ENCODE data around the gene TMED8.

Gene TMED8

DNA sequence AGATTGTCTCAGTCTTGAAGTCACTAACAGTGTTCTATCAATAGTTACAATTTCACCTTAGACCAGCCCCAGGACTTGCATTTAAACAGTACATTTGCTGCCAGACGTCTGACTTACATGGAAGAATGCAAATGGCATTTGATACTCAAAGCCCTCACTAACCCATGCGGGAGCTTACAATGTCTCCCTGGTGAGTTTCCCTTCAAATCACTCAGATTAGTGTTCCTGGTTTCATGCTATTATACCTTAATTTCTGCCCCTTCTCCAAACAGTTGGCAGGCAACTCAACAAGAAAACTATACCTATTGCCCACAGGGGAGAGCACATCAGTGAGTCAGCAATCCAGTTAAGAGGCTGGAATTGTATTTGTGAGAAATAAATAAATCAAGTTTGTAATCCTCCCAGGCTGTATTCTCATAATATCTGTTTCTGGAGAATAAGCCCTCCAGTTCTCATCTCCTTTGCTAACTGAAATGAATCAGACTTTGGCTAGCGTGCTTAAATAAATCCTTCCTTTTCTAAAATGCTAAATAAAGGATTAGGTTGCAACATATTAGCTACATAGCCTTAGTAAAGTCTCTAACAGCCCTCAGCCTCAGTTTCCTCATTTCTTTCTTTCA is 32.4 kb downstream of the TMED8 start:
- H3K79me2 ChIP-seq (ENCODE audit: control insufficient read depth, low read length): peaks cover 7% of the 10 kb centered on the region; the same call in 1 of the 2 replicates
- H3K36me3 ChIP-seq (ENCODE audit: control insufficient read depth, low read length): peaks cover 84% of the 10 kb centered on the region
- H3K27ac ChIP-seq (ENCODE audit: low read depth, low read length): no peak overlapping the region
- H3F3A ChIP-seq (ENCODE audit: control insufficient read depth, insufficient read depth): no peaks in the 10 kb centered on the region
- H4K20me1 ChIP-seq (ENCODE audit: control insufficient read depth, insufficient read depth, low read depth, low read length): no peaks in the 10 kb centered on the region
- no peak overlapping the region for H3K4me3 ChIP-seq (ENCODE audit: low read length)
- H3K4me1 ChIP-seq (ENCODE audit: control insufficient read depth, low read length): peaks cover 21% of the 10 kb centered on the region
- H3K4me2 ChIP-seq (ENCODE audit: low read length): no peak overlapping the region
- H3K27me3 ChIP-seq (ENCODE audit: control insufficient read depth, low read length): no peaks in the 10 kb centered on the region
- no peaks in the 10 kb centered on the region for H3K9me2 ChIP-seq (replicated peaks; ENCODE audit: control insufficient read depth, low read length)
- H3K9me3 ChIP-seq (ENCODE audit: control insufficient read depth, insufficient read depth, low read length): no peaks in the 10 kb centered on the region
- no peak for TF ChIP-seq EZH2phosphoT487 (IDR thresholded peaks at IDR 0.05; ENCODE audit: borderline replicate concordance, low read length)
- TF ChIP-seq, protein P1, sequence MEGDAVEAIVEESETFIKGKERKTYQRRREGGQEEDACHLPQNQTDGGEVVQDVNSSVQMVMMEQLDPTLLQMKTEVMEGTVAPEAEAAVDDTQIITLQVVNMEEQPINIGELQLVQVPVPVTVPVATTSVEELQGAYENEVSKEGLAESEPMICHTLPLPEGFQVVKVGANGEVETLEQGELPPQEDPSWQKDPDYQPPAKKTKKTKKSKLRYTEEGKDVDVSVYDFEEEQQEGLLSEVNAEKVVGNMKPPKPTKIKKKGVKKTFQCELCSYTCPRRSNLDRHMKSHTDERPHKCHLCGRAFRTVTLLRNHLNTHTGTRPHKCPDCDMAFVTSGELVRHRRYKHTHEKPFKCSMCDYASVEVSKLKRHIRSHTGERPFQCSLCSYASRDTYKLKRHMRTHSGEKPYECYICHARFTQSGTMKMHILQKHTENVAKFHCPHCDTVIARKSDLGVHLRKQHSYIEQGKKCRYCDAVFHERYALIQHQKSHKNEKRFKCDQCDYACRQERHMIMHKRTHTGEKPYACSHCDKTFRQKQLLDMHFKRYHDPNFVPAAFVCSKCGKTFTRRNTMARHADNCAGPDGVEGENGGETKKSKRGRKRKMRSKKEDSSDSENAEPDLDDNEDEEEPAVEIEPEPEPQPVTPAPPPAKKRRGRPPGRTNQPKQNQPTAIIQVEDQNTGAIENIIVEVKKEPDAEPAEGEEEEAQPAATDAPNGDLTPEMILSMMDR (IDR thresholded peaks at IDR 0.05; ENCODE audit: low read depth, low read length, poor library complexity, severe bottlenecking): no peak

DNA sequence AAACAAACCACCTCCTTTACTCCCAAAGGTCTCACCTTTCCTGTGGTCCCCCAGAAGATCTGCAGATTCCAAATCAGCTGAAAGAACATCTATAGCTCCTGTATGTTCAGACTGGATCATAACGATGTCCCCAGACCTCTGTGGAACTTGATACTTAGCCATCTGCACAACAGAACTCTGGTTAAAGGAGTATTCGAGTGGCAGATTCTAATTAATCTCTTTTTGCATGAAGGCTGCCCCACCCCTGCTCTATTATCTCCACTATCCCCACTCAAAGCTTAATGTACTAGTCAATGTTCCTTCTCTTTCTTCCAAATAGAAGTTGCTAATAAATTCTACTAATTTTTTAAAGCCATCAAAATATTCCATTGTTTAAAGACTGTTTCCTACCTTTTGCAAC is 33.2 kb downstream of the TMED8 start:
- no peak overlapping the region for H3K4me2 ChIP-seq (ENCODE audit: low read length)
- TF ChIP-seq, protein P1 (IDR thresholded peaks at IDR 0.05; ENCODE audit: low read depth, low read length, poor library complexity, severe bottlenecking): no peak
- no peak for TF ChIP-seq EZH2phosphoT487 (IDR thresholded peaks at IDR 0.05; ENCODE audit: borderline replicate concordance, low read length)
- H3K4me3 ChIP-seq (ENCODE audit: low read length): no peak overlapping the region
- no peak overlapping the region for H3K27ac ChIP-seq (ENCODE audit: low read depth, low read length)
- no peaks in the 10 kb centered on the region for H3K27me3 ChIP-seq (ENCODE audit: control insufficient read depth, low read length)
- H3K79me2 ChIP-seq (ENCODE audit: control insufficient read depth, low read length): peaks cover 7% of the 10 kb centered on the region; the same call in 1 of the 2 replicates
- no peaks in the 10 kb centered on the region for H4K20me1 ChIP-seq (ENCODE audit: control insufficient read depth, insufficient read depth, low read depth, low read length)
- no peaks in the 10 kb centered on the region for H3K9me2 ChIP-seq (replicated peaks; ENCODE audit: control insufficient read depth, low read length)
- H3K4me1 ChIP-seq (ENCODE audit: control insufficient read depth, low read length): peaks cover 14% of the 10 kb centered on the region
- H3K9me3 ChIP-seq (ENCODE audit: control insufficient read depth, insufficient read depth, low read length): no peaks in the 10 kb centered on the region
- no peaks in the 10 kb centered on the region for H3F3A ChIP-seq (ENCODE audit: control insufficient read depth, insufficient read depth)
- peaks cover 86% of the 10 kb centered on the region for H3K36me3 ChIP-seq (ENCODE audit: control insufficient read depth, low read length)

DNA sequence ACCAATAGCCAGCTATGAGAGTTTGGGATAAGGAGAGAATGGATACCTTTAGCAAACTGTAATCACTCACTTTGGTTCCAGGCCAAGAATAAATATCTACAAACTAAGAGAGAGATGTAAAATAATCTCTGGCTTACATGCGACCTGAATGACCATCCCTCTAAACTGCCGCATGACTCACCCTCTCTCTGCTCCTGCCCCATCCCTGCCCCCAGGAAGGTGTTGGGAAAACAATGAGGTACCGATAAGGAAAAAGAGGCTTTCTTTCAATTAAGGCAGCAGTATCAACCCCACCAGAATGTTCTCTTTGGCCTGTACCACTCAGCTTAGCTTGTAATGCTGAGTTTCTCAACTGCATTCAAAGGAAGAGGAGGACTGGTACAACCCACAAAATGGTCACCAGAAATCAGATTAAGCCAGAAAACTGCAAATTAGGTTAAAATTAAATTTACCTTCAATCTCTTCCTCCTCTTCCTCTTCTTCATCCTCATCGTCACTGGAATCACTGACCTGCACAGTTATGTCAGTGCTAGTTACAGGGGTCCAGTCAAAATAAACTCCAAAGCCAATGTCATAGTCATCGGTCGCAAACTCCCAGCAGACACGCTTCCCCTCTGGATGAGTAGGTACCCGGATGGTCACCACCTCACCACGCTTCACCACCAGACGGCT is 34.0 kb downstream of the TMED8 start:
- no peaks in the 10 kb centered on the region for H4K20me1 ChIP-seq (ENCODE audit: control insufficient read depth, insufficient read depth, low read depth, low read length)
- H3K27ac ChIP-seq (ENCODE audit: low read depth, low read length): no peak overlapping the region
- no peak overlapping the region for H3K4me2 ChIP-seq (ENCODE audit: low read length)
- TF ChIP-seq, protein P1 (IDR thresholded peaks at IDR 0.05; ENCODE audit: low read depth, low read length, poor library complexity, severe bottlenecking): no peak
- TF ChIP-seq EZH2phosphoT487 (IDR thresholded peaks at IDR 0.05; ENCODE audit: borderline replicate concordance, low read length): no peak
- no peaks in the 10 kb centered on the region for H3K9me3 ChIP-seq (ENCODE audit: control insufficient read depth, insufficient read depth, low read length)
- peaks cover 7% of the 10 kb centered on the region; the same call in 1 of the 2 replicates for H3K79me2 ChIP-seq (ENCODE audit: control insufficient read depth, low read length)
- H3K9me2 ChIP-seq (replicated peaks; ENCODE audit: control insufficient read depth, low read length): no peaks in the 10 kb centered on the region
- no peak overlapping the region for H3K4me3 ChIP-seq (ENCODE audit: low read length)
- H3K27me3 ChIP-seq (ENCODE audit: control insufficient read depth, low read length): no peaks in the 10 kb centered on the region
- peaks cover 6% of the 10 kb centered on the region for H3K4me1 ChIP-seq (ENCODE audit: control insufficient read depth, low read length)
- H3K36me3 ChIP-seq (ENCODE audit: control insufficient read depth, low read length): peaks cover 90% of the 10 kb centered on the region
- H3F3A ChIP-seq (ENCODE audit: control insufficient read depth, insufficient read depth): no peaks in the 10 kb centered on the region
